GM12878 (cell line): ENCODE measurements around the gene TIPARP. TPM values are rescaled to one million over a fixed set of nuclear protein-coding genes. Genes with fewer than 3 reads are reported as not detected.
"Not testable (repeated sequence)": the region's sequence is repeated elsewhere in the genome, so short reads cannot be mapped to it uniquely, and the experiment has no call there.

ENCODE experiments used
- ATAC-seq: fragments of 200-7000 bp; cut with Tn5 transposase; 3 replicates; pipeline ENCODE4 v1.9.1; 2020; ENCODE audit warnings: mild to moderate bottlenecking, moderate library complexity
- BruUV-seq: library from RNA; stranded (reverse); fragments of 400-500 nt; replicated peaks from 2 replicates; lab custom pipeline; 2021; lab: Mats Ljungman, UMichigan
- CTCF ChIA-PET: fragments of 300-600 bp; sonication (Branson Sonifier 250); formaldehyde crosslinking; extraction: SDS; loops from one replicate; lab custom pipeline; 2021; ENCODE audit warnings: inconsistent platforms; lab: Yijun Ruan, JAX
- POLR2A ChIA-PET: fragments of 350-600 bp; formaldehyde crosslinking; extraction: SDS; loops from one replicate; lab custom pipeline; 2021; ENCODE audit warnings: inconsistent platforms; lab: Charles Lee
- RAD21 ChIA-PET: fragments of 300-600 bp; sonication (Branson Sonifier 250); formaldehyde crosslinking; loops from one replicate; lab custom pipeline; 2023; ENCODE audit warnings: antibody characterized with exemption; ENCODE audit not compliant: unreplicated experiment; lab: Charles Lee
- SMC1A ChIA-PET: fragments of 300-600 bp; sonication (Branson Sonifier 250); formaldehyde crosslinking; loops from one replicate; lab custom pipeline; 2023; ENCODE audit not compliant: unreplicated experiment, uncharacterized antibody; lab: Charles Lee
- DNase-seq: peaks from one replicate; pipeline ENCODE4 v3.0.0-alpha.2; 2011; ENCODE audit warnings: low read depth, low spot score
- FAIRE-seq: peaks from 3 replicates; lab custom pipeline; 2011; peaks lifted over from hg19 to GRCh38; lab: Jason Lieb, UNC
- H2AFZ ChIP-seq: 2 replicates; pipeline ENCODE4 v1.6.0; 2011; ENCODE audit warnings: low read depth, low read length, control low read depth; ENCODE audit not compliant: control insufficient read depth
- H3K27ac ChIP-seq: 2 replicates; pipeline ENCODE4 v1.5.1; 2011; ENCODE audit warnings: control low read depth; ENCODE audit not compliant: control insufficient read depth, insufficient read depth
- H3K27me3 ChIP-seq, 2 experiments: replicated peaks in 1 of 2; 2 replicates each; pipeline versions ENCODE4 v1.6.0 to v1.6.1; 2011; ENCODE audit warnings: low read length in 1 of 2; ENCODE audit not compliant: control insufficient read depth in 2 of 2, insufficient read depth in 2 of 2
- H3K36me3 ChIP-seq, 2 experiments: 2 replicates each; pipeline ENCODE4 v1.5.1; 2011; ENCODE audit warnings: low read length in 1 of 2; ENCODE audit not compliant: control insufficient read depth in 2 of 2, insufficient read depth in 2 of 2
- H3K4me1 ChIP-seq: 2 replicates; pipeline ENCODE4 v1.6.1; 2011; ENCODE audit warnings: mild to moderate bottlenecking, low read length, moderate library complexity, mixed read lengths; ENCODE audit not compliant: control insufficient read depth, insufficient read depth
- H3K4me2 ChIP-seq: 2 replicates; pipeline ENCODE4 v1.6.0; 2011; ENCODE audit warnings: control low read depth; ENCODE audit not compliant: control insufficient read depth, insufficient read depth
- H3K4me3 ChIP-seq: fragments of 200-600 bp; sonication (generic); 2 replicates; pipeline ENCODE4 v1.5.1; 2016
- H3K79me2 ChIP-seq: 2 replicates; pipeline ENCODE4 v1.6.0; 2011; ENCODE audit warnings: low read length; ENCODE audit not compliant: control insufficient read depth, insufficient read depth
- H3K9ac ChIP-seq: 2 replicates; pipeline ENCODE4 v1.8.0; 2011; ENCODE audit warnings: low read length, control low read depth, mixed read lengths; ENCODE audit not compliant: control insufficient read depth, insufficient read depth
- H3K9me3 ChIP-seq: replicated peaks from 3 replicates; pipeline ENCODE4 v1.5.1; 2011; ENCODE audit warnings: mild to moderate bottlenecking, low read length; ENCODE audit not compliant: control insufficient read depth, insufficient read depth
- H4K20me1 ChIP-seq: 2 replicates; pipeline ENCODE4 v1.6.0; 2011; ENCODE audit not compliant: control insufficient read depth, insufficient read depth
- CBFB ChIP-seq: IDR thresholded peaks from 2 replicates; pipeline ENCODE4 v1.6.1; 2016; ENCODE audit warnings: antibody characterized with exemption, low read depth
- CBX3 ChIP-seq: fragments of 200-600 bp; sonication (generic); IDR thresholded peaks from 2 replicates; pipeline ENCODE4 v1.6.1; 2016; ENCODE audit warnings: low read depth, borderline replicate concordance
- CREM ChIP-seq: IDR thresholded peaks from 2 replicates; pipeline ENCODE4 v1.6.1; 2014; ENCODE audit warnings: antibody characterized with exemption, low read depth
- GABPA ChIP-seq: IDR thresholded peaks from 2 replicates; pipeline ENCODE4 v1.6.1; 2014; ENCODE audit warnings: antibody characterized with exemption, low read depth, mild to moderate bottlenecking, inconsistent platforms
- HDAC2 ChIP-seq: fragments of 200-600 bp; sonication (generic); IDR thresholded peaks from 2 replicates; pipeline ENCODE4 v1.6.1; 2017
- HSF1 ChIP-seq: fragments of 150-350 bp; IDR thresholded peaks from 2 replicates; pipeline ENCODE4 v1.6.1; 2014; ENCODE audit warnings: mild to moderate bottlenecking, low read depth, low read length
- NR2F1 ChIP-seq: fragments of 450-650 bp; conservative IDR thresholded peaks from 2 replicates; pipeline ENCODE4 v1.6.1; 2017; ENCODE audit warnings: mild to moderate bottlenecking
- PML ChIP-seq: IDR thresholded peaks from 2 replicates; pipeline ENCODE4 v1.6.1; 2012; ENCODE audit warnings: low read length, inconsistent platforms
- TAF1 ChIP-seq: IDR thresholded peaks from 2 replicates; pipeline ENCODE4 v1.6.1; 2011; ENCODE audit warnings: mild to moderate bottlenecking, low read depth, low read length, borderline replicate concordance
- TCF12 ChIP-seq: IDR thresholded peaks from 2 replicates; pipeline ENCODE4 v1.6.1; 2011; ENCODE audit warnings: low read depth, mild to moderate bottlenecking, low read length
- ZNF207 ChIP-seq: fragments of 450-650 bp; IDR thresholded peaks from 2 replicates; pipeline ENCODE4 v1.6.1; 2014; ENCODE audit warnings: antibody characterized with exemption, mild to moderate bottlenecking, borderline replicate concordance
- WGBS: methylation state at CpG from one replicate; pipeline ENCODE4 v1.1.6; 2016; ENCODE audit warnings: low lambda C conversion rate; ENCODE audit not compliant: insufficient replicate concordance, insufficient coverage; ENCODE audit errors: missing lambda C conversion rate; 5-methylcytosine and 5-hydroxymethylcytosine counted together
- in situ Hi-C: fragments of 300-500 bp; cut with MboI; formaldehyde crosslinking; loops from 9 replicates; pipeline ENCODE4 v1.14.3; 2018; ENCODE audit warnings: mixed read lengths
- intact Hi-C: fragments of 100-400 bp; cut with micrococcal nuclease; formaldehyde crosslinking; loops from one replicate; pipeline ENCODE4 v1.14.2; 2022; ENCODE audit not compliant: unreplicated experiment
- polyA plus RNA-seq, 11 experiments: library from polyadenylated mRNA; depleted of rRNA in 4 of 11; unstranded in 6 of 11; stranded (reverse) in 5 of 11; fragments of >200 nt; fragmentation: Nextera tagmentation in 4 of 11; fragmentation: Illumina TruSeq in 1 of 11; extraction: Ambion mirVana in 4 of 11; extraction: Trizol in 1 of 11; gene quantifications; 1 replicate in 1 of 11; 2 replicates in 10 of 11; pipeline versions ENCODE4 v1.2.1 to v1.2.3, GENCODE V29; 2011 to 2016; ENCODE audit warnings: inconsistent platforms in 2 of 11, missing spikeins in 2 of 11, low read depth in 1 of 11
- total RNA-seq, 4 experiments: library from RNA; depleted of rRNA in 3 of 4; stranded (reverse); fragments of >200 nt in 3 of 4; fragmentation: Illumina TruSeq in 1 of 4; extraction: Trizol in 1 of 4; gene quantifications; 2 replicates each; pipeline versions ENCODE4 v1.2.1 to v1.2.3, GENCODE V29; 2013 to 2021
- TF ChIP-seq, protein P1 (sequence below): fragments of 450-650 bp; IDR thresholded peaks from 2 replicates; pipeline ENCODE4 v1.6.1; 2017; ENCODE audit warnings: mild to moderate bottlenecking
- TF ChIP-seq, protein P2 (sequence below): fragments of 450-650 bp; IDR thresholded peaks from 2 replicates; pipeline ENCODE4 v1.6.1; 2017; ENCODE audit warnings: antibody characterized with exemption, mild to moderate bottlenecking, moderate library complexity

The TIPARP gene
- total and polyA plus RNA-seq, 10 of the 15 experiments (the other 5 are each of a cell fraction or from before 2014, with no cell fraction given): 3.2 to 21.5 (median 12.0) TPM

DNA sequence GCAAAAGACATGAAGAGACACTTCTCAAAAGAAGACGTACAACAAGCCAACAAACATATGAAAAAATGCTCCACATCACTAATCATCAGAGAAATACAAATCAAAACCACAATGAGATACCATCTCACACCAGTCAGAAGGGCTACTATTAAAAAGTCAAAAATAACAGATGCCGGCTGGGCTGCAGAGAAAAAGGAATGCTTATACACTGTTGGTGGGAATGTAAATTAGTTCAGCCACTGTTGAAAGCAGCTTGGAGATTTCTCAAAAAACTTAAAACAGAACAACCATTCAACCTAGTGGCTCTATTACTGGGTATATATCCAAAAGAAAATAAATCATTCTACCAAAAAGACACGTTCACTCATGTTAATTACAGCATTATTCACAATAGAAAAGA, 60.3 kb downstream of the TIPARP start:
- H3K9me3 ChIP-seq, H3K4me1 ChIP-seq, H3K9ac ChIP-seq, DNase-seq, H2AFZ ChIP-seq, CTCF ChIA-PET, POLR2A ChIA-PET, RAD21 ChIA-PET, H3K79me2 ChIP-seq, intact Hi-C loops, H3K4me3 ChIP-seq, H4K20me1 ChIP-seq, ATAC-seq, H3K27me3 ChIP-seq, FAIRE-seq, H3K4me2 ChIP-seq, BruUV-seq, H3K27ac ChIP-seq, H3K36me3 ChIP-seq, in situ Hi-C loops: not testable (repeated sequence)
- SMC1A ChIA-PET: interaction anchor here (1.0 to 1.4 kb wide), 2 partner anchors 26 to 347 kb away, joined by 3 to 4 read pairs; no protein-coding TSS in a partner anchor
- WGBS: 58% methylated on average over 3 of the region's 3 CpGs

GRCh38 chr3:156735471-156735870, 61.1 kb downstream of the TIPARP start:
- DNase-seq (no peak), ATAC-seq (no peak), FAIRE-seq (no peak)
- Histone ChIP-seq H3K4me2 (no peak overlapping the region), H3K27ac (no peak overlapping the region), H4K20me1 (no peaks in the 10 kb centered on the region), H3K4me3 (no peak overlapping the region), H3K79me2 (no peaks in the 10 kb centered on the region), H2AFZ (no peak overlapping the region), H3K36me3 (no peaks in the 10 kb centered on the region), H3K27me3 (no peaks in the 10 kb centered on the region), H3K9me3 (no peaks in the 10 kb centered on the region), H3K9ac (no peak overlapping the region), H3K4me1 (no peaks in the 10 kb centered on the region)
- ChIA-PET POLR2A (no interaction called here), SMC1A (no interaction called here), RAD21 (no interaction called here), CTCF (no interaction called here)
- in situ Hi-C loops (no loop called here), intact Hi-C loops (no loop called here)
- 96% methylated on average over 3 of the region's 4 CpGs for WGBS
- BruUV-seq: no TSS peak
- TF ChIP-seq ZNF207 (no peak), CREM (no peak), CBX3 (no peak), TAF1 (no peak), GABPA (no peak), PML (no peak), HDAC2 (no peak), TCF12 (no peak), HSF1 (no peak), CBFB (no peak), NR2F1 (no peak)
- TF ChIP-seq, protein P1, sequence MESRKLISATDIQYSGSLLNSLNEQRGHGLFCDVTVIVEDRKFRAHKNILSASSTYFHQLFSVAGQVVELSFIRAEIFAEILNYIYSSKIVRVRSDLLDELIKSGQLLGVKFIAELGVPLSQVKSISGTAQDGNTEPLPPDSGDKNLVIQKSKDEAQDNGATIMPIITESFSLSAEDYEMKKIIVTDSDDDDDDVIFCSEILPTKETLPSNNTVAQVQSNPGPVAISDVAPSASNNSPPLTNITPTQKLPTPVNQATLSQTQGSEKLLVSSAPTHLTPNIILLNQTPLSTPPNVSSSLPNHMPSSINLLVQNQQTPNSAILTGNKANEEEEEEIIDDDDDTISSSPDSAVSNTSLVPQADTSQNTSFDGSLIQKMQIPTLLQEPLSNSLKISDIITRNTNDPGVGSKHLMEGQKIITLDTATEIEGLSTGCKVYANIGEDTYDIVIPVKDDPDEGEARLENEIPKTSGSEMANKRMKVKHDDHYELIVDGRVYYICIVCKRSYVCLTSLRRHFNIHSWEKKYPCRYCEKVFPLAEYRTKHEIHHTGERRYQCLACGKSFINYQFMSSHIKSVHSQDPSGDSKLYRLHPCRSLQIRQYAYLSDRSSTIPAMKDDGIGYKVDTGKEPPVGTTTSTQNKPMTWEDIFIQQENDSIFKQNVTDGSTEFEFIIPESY: no peak
- TF ChIP-seq, protein P2, sequence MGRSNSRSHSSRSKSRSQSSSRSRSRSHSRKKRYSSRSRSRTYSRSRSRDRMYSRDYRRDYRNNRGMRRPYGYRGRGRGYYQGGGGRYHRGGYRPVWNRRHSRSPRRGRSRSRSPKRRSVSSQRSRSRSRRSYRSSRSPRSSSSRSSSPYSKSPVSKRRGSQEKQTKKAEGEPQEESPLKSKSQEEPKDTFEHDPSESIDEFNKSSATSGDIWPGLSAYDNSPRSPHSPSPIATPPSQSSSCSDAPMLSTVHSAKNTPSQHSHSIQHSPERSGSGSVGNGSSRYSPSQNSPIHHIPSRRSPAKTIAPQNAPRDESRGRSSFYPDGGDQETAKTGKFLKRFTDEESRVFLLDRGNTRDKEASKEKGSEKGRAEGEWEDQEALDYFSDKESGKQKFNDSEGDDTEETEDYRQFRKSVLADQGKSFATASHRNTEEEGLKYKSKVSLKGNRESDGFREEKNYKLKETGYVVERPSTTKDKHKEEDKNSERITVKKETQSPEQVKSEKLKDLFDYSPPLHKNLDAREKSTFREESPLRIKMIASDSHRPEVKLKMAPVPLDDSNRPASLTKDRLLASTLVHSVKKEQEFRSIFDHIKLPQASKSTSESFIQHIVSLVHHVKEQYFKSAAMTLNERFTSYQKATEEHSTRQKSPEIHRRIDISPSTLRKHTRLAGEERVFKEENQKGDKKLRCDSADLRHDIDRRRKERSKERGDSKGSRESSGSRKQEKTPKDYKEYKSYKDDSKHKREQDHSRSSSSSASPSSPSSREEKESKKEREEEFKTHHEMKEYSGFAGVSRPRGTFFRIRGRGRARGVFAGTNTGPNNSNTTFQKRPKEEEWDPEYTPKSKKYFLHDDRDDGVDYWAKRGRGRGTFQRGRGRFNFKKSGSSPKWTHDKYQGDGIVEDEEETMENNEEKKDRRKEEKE: no peak
